WERI-Rb-1 (cell line): ENCODE measurements around the gene INAFM2.

Experiments
- DNase-seq: peaks from one replicate; pipeline ENCODE4 v3.0.0-alpha.2; 2020
- H3K27ac ChIP-seq: fragments of 250-450 bp; sonication (Bioruptor Pico); 2 replicates; pipeline ENCODE4 v1.5.1; 2020; ENCODE audit warnings: mild to moderate bottlenecking, moderate library complexity
- H3K27me3 ChIP-seq: fragments of 250-450 bp; sonication (Bioruptor Pico); 2 replicates; pipeline ENCODE4 v1.5.1; 2021; ENCODE audit warnings: mild to moderate bottlenecking, low read depth, moderate library complexity; ENCODE audit not compliant: insufficient read depth, severe bottlenecking
- H3K36me3 ChIP-seq: fragments of 250-450 bp; sonication (Bioruptor Pico); 2 replicates; pipeline ENCODE4 v1.5.1; 2020; ENCODE audit warnings: mild to moderate bottlenecking, moderate library complexity
- H3K4me3 ChIP-seq: 2 replicates; pipeline ENCODE4 v1.5.1; 2011; ENCODE audit warnings: low read depth, mild to moderate bottlenecking, control low read depth, low read length
- H3K9me3 ChIP-seq: fragments of 250-450 bp; sonication (Bioruptor Pico); 2 replicates; pipeline ENCODE4 v1.5.1; 2021; ENCODE audit warnings: mild to moderate bottlenecking, moderate library complexity; ENCODE audit not compliant: severe bottlenecking
- TF ChIP-seq, protein P1 (sequence below): IDR thresholded peaks from 2 replicates; pipeline ENCODE4 v1.5.1; 2011; ENCODE audit warnings: low read depth, mild to moderate bottlenecking, control low read depth, inconsistent platforms, low read length

INAFM2 gene

DNA sequence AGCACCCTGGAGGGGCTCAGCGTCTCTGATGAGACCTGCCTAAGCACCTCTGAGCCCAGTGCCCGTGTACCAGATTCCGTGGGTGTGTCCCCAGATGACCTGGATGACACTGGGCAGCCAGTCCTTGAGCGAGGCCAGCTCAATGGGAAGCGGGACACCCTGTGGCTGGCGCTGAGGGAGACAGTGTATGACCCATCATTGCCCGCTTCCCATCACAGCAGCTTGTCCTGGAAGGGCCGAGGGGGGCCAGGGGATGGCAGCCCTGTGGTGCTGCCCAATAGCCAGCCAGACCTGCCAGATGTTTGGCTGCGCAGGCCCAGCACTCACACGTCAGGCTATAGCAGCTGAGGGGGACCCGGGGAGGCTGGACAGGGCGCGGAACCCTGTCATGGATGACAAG is 46.5 kb downstream of the INAFM2 start:
- TF ChIP-seq, protein P1, sequence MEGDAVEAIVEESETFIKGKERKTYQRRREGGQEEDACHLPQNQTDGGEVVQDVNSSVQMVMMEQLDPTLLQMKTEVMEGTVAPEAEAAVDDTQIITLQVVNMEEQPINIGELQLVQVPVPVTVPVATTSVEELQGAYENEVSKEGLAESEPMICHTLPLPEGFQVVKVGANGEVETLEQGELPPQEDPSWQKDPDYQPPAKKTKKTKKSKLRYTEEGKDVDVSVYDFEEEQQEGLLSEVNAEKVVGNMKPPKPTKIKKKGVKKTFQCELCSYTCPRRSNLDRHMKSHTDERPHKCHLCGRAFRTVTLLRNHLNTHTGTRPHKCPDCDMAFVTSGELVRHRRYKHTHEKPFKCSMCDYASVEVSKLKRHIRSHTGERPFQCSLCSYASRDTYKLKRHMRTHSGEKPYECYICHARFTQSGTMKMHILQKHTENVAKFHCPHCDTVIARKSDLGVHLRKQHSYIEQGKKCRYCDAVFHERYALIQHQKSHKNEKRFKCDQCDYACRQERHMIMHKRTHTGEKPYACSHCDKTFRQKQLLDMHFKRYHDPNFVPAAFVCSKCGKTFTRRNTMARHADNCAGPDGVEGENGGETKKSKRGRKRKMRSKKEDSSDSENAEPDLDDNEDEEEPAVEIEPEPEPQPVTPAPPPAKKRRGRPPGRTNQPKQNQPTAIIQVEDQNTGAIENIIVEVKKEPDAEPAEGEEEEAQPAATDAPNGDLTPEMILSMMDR, result no peak
- DNase-seq, result no peak
- Histone ChIP-seq H3K9me3 (no peaks in the 10 kb centered on the region), H3K27ac (no peak overlapping the region), H3K27me3 (no peaks in the 10 kb centered on the region), H3K4me3 (no peak overlapping the region), H3K36me3 (peaks cover 9% of the 10 kb centered on the region)

DNA sequence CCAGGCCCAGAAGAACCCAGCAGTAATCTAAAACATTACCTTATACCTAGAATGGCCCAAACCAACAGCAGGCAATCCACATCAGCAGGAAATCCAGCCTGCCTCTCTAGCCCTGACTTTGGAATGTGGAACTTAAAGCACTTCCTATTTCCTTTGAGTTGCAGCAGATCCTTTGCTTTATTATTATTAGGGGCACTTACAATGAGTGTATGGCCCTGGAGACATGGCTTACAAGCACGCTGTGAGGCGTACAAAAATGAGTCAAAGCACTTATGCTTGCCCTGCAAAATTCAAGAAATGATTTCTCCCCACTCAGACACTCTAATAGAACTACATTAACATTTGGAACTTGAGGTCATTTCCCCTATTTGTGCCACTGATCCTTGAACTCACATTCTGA is 49.5 kb downstream of the INAFM2 start:
- peaks cover 9% of the 10 kb centered on the region for H3K36me3 ChIP-seq
- H3K27me3 ChIP-seq, result no peaks in the 10 kb centered on the region
- no peak overlapping the region for H3K27ac ChIP-seq
- TF ChIP-seq, protein P1, result no peak
- H3K9me3 ChIP-seq, result no peaks in the 10 kb centered on the region
- DNase-seq, result no peak
- H3K4me3 ChIP-seq, result no peak overlapping the region
